ENCODE results near the gene FERMT1. TPM values are rescaled to one million over a fixed set of nuclear protein-coding genes. Genes with fewer than 3 reads are reported as not detected.

The FERMT1 gene
- total and polyA plus RNA-seq, 2 of the 4 experiments (the other 2 are of a cell fraction) = 1.8 to 2.3 TPM

GRCh38 chr20:6074145-6074561 lies 48.7 kb downstream of the FERMT1 start:
- no peak overlapping the region for H2AFZ ChIP-seq (replicated peaks; ENCODE audit: low read length, poor library complexity)
- intact Hi-C loops (cut with micrococcal nuclease) = loop anchor here (1.0 kb wide), 1 partner anchor 286 kb away; no protein-coding TSS in a partner anchor

More at GRCh38 chr20:6074145-6074561, 48.7 kb downstream of the FERMT1 start:
- H3K18ac ChIP-seq (ENCODE audit: low read depth, low read length) = no peak overlapping the region
- H3K9me3 ChIP-seq (ENCODE audit: control insufficient read depth, insufficient read depth, low read length) = no peaks in the 10 kb centered on the region
- H2BK15ac ChIP-seq (ENCODE audit: low read depth, low read length) = no peak overlapping the region
- DNase-seq (no peak), ATAC-seq (ENCODE audit: low read depth) (peak; percentile 70)
- H4K91ac ChIP-seq (ENCODE audit: insufficient read depth, low read depth, low read length) = no peak overlapping the region
- H3K4me1 ChIP-seq (ENCODE audit: control insufficient read depth, insufficient read depth, low read length) = no peaks in the 10 kb centered on the region
- no peaks in the 10 kb centered on the region for H3K27me3 ChIP-seq (ENCODE audit: control insufficient read depth, insufficient read depth, low read length)
- WGBS, 2 experiments (ENCODE audit: extremely low coverage in 2 of 2, insufficient read length in 1 of 2) = no CpG with 5 or more reads among the region's 2 CpGs
- H3K79me1 ChIP-seq (ENCODE audit: low read depth in 1 of 2, low read length in 2 of 2) = no peaks in the 10 kb centered on the region
- ChIA-PET CTCF (no interaction called here), POLR2A (ENCODE audit: unreplicated experiment) (no interaction called here)
- dilution Hi-C loops (cut with HindIII; ENCODE audit: low sequenced_read_pairs, unreplicated experiment) = no loop called here
- H3K9ac ChIP-seq (ENCODE audit: low read depth, low read length) = no peak overlapping the region
- no peak overlapping the region for H3K4ac ChIP-seq (ENCODE audit: low read depth, low read length)
- no peak for TF ChIP-seq MAFK (IDR thresholded peaks at IDR 0.05; ENCODE audit: low read depth, low read length)
- TF ChIP-seq RAD21 (IDR thresholded peaks at IDR 0.05; ENCODE audit: low read length) = no peak
- TF ChIP-seq CTCF (conservative IDR thresholded peaks at IDR 0.05; ENCODE audit: low read depth, low read length) = peak; percentile 15; the same call in 1 of the 2 replicates
- TF ChIP-seq CEBPB (IDR thresholded peaks at IDR 0.05; ENCODE audit: low read depth, low read length) = no peak
- no peak overlapping the region for H2AK5ac ChIP-seq (ENCODE audit: low read depth, low read length)
- no peaks in the 10 kb centered on the region for H3K9me1 ChIP-seq (ENCODE audit: insufficient read depth, low read length)
- in situ Hi-C loops (cut with MboI; ENCODE audit: low sequenced_read_pairs) = no loop called here
- no peak overlapping the region for H3K23ac ChIP-seq (ENCODE audit: low read depth, low read length)
- no peak overlapping the region for H3K56ac ChIP-seq (ENCODE audit: extremely low read depth, insufficient read depth, low read length)
- H2BK20ac ChIP-seq (ENCODE audit: low read depth, low read length) = no peak overlapping the region
- H4K5ac ChIP-seq (ENCODE audit: low read depth, low read length) = no peak overlapping the region
- H3K36me3 ChIP-seq (ENCODE audit: control insufficient read depth, insufficient read depth, low read length) = no peaks in the 10 kb centered on the region
- BruUV-seq (replicated peaks) = no TSS peak
- H3K27ac ChIP-seq (ENCODE audit: insufficient read depth, low read length) = no peak overlapping the region
- H2BK5ac ChIP-seq (ENCODE audit: low read depth, low read length, poor library complexity, severe bottlenecking) = no peak overlapping the region
- no peaks in the 10 kb centered on the region for H4K20me1 ChIP-seq (ENCODE audit: insufficient read depth, low read length)
- H3K14ac ChIP-seq (replicated peaks; ENCODE audit: low read depth, low read length) = no peak overlapping the region
- no peak overlapping the region for H3K4me2 ChIP-seq (ENCODE audit: low read depth, low read length)
- H3K4me3 ChIP-seq (ENCODE audit: insufficient read depth, low read depth, low read length) = no peak overlapping the region
- H2AK9ac ChIP-seq (replicated peaks; ENCODE audit: low read depth, low read length, poor library complexity) = no peak overlapping the region
- H2BK120ac ChIP-seq (ENCODE audit: low read depth, low read length) = no peak overlapping the region
- H4K8ac ChIP-seq (ENCODE audit: low read depth in 2 of 2, low read length in 2 of 2) = no peak overlapping the region
